IPS-20b (cell line): ENCODE results near the gene EEFSEC.

ENCODE experiments used
- H3K27ac ChIP-seq: one replicate; pipeline ENCODE4 v1.5.1; 2013; ENCODE audit warnings: low read length
- H3K27me3 ChIP-seq: 2 replicates; pipeline ENCODE4 v1.6.1; 2013; ENCODE audit warnings: mild to moderate bottlenecking, low read length, inconsistent platforms; ENCODE audit not compliant: insufficient read depth
- H3K36me3 ChIP-seq: 2 replicates; pipeline ENCODE4 v1.6.1; 2013; ENCODE audit warnings: low read depth, mild to moderate bottlenecking, inconsistent platforms, low read length, moderate library complexity; ENCODE audit not compliant: insufficient read depth
- H3K4me1 ChIP-seq: 2 replicates; pipeline ENCODE4 v1.6.1; 2013; ENCODE audit warnings: mild to moderate bottlenecking, control low read depth, inconsistent platforms, low read length, moderate library complexity; ENCODE audit not compliant: insufficient read depth
- H3K4me3 ChIP-seq: 2 replicates; pipeline ENCODE4 v1.5.1; 2013; ENCODE audit warnings: mild to moderate bottlenecking, low read length, inconsistent platforms
- H3K9ac ChIP-seq: 2 replicates; pipeline ENCODE4 v1.6.1; 2013; ENCODE audit warnings: low read depth, mild to moderate bottlenecking, inconsistent platforms, low read length, moderate library complexity
- H3K9me3 ChIP-seq: 2 replicates; pipeline ENCODE4 v1.6.1; 2013; ENCODE audit warnings: mild to moderate bottlenecking, low read depth, low read length, inconsistent platforms; ENCODE audit not compliant: insufficient read depth

EEFSEC gene

DNA sequence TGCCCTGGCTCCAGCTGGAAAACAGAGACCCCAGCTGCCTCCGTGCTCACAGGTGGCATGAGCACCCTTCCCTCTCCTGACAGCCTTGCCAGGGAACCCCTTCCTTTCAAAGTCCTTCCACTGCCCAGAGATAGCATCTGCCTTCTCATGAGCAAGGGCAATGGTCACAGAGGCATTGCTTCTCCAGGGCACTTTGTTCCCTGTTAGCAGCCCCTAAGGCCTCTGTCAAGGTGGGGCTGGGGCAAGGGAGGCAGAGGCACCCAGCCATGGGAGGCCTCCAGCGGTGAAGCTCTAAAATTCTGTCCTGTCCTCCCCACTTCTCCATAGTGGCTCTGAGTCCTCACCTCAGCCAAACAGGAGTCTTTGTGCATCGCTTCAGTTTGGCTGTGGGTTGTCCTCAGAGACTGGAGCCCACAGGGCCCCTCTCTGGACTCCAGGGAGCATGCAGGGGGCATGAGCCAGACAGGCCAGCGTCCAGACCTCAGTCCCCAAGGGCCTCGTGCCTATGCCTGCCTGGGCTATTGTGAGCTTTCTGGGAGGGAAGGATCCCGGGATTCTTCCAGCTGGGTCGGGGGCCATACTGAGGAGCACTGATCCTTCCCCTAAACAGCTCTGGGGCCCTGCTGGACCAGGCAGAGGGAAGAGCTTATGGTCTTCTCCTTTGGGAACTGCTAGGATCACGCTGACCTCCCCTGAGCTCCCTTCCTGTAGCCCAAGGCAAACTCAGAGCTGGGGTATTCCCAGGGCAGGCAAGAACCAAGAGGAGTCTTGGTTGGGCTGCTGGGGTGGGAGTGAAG lies 206.8 kb downstream of the EEFSEC start:
- H3K27ac ChIP-seq, result no peak overlapping the region
- no peaks in the 10 kb centered on the region for H3K4me1 ChIP-seq
- H3K9ac ChIP-seq, result no peak overlapping the region; the same call in 1 of the 2 replicates
- H3K4me3 ChIP-seq, result no peak overlapping the region
- no peaks in the 10 kb centered on the region for H3K36me3 ChIP-seq
- no peaks in the 10 kb centered on the region for H3K9me3 ChIP-seq
- H3K27me3 ChIP-seq, result no peaks in the 10 kb centered on the region

DNA sequence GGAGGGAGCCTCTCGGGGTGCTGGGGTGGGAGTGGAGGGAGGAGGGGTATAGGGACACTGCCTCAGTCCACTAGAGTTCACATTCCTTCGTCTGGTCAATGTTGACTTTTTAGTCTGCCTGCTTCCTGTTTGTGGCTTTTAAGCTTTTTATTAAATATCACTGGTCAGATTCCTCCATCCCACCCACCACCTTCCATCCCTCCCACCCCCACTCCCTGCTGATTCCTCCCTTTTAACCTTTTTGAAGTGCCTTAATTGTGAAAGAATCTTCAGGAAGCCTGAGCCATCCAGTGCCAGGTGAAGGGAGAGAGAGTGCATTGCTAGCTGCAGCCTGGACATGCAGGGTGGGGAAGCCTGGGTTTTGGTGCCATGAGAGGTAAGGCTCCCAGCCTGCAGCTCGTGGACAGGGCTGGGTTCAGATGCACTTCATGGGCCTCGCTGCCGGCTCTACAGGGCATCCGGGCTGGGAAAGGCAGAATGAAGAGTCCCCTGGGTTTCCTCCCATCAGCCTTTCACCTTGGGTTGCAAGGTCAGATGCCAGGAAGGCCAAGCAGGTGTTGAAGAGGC lies 207.5 kb downstream of the EEFSEC start:
- no peak overlapping the region for H3K9ac ChIP-seq
- H3K4me3 ChIP-seq, result no peak overlapping the region
- no peaks in the 10 kb centered on the region for H3K36me3 ChIP-seq
- no peak overlapping the region for H3K27ac ChIP-seq
- H3K27me3 ChIP-seq, result no peaks in the 10 kb centered on the region
- no peaks in the 10 kb centered on the region for H3K4me1 ChIP-seq
- H3K9me3 ChIP-seq, result no peaks in the 10 kb centered on the region

DNA sequence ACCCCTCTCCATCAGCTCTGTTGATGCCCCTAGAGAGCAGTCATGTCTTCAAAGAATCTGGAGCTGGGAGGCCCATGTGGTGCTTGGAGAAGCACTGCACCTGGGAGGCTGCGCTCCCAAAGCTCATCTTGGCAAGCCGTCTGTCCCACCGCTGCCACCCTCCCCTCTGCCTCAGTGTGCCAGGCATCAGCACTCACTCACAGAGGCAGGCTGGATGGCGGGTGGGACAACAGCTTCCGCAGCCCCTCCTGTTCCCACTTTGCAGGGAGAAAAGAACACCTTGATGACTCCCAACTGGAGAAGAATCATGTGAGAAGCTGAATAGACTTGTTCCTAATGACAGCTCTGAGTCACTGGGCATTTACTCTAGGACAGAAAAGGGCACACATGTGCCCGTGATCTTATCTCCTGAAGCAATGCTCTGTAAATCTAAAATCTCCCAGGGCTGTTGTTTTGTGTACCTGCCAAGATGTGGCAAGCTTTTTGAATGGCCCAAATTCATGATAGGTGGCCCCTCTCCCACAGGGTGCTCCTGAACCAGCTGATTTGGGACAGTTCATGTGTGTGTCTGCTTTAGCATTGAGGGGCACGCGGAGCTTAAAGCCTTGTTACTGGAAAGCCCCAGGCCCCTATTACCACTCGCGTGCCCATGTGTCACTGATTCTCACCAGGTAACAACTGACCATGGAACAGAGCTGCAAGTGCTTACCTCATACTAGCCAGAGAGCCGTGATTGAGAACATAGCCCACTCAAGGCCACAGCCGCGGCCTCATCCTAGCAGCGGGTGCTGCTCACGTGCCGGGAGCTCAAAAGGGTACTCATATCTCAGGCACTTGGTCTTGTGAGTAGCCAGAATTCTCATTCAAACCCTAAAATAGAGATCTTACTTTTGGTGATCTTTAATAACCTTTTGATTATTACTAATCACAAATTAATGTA lies 209.0 kb downstream of the EEFSEC start:
- no peak overlapping the region for H3K9ac ChIP-seq
- no peaks in the 10 kb centered on the region for H3K36me3 ChIP-seq
- H3K4me1 ChIP-seq, result peaks cover 2% of the 10 kb centered on the region; the same call in 1 of the 2 replicates
- no peak overlapping the region for H3K4me3 ChIP-seq
- H3K27me3 ChIP-seq, result no peaks in the 10 kb centered on the region
- no peaks in the 10 kb centered on the region for H3K9me3 ChIP-seq
- H3K27ac ChIP-seq, result no peak overlapping the region

DNA sequence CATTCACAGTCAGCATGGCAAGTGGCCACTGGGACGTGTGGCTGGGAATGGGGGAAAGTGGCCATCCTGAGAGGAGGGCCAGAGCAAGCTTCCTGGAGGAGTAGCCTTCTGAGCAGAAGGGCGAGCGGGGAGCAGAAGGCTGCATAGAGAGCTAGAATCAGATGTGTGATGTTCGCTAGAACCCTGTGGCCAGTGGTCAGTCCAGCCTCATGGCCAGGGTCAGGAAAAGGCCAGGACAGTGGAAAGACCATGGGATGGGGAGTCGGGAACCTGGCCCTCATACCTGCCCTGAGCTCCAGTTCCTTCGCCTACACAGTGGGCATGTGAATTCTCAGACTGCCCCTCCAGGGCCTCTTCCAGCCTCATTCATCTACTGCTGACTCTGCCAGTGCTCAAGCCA lies 211.0 kb downstream of the EEFSEC start:
- H3K4me1 ChIP-seq, result peaks cover 8% of the 10 kb centered on the region
- H3K9me3 ChIP-seq, result no peaks in the 10 kb centered on the region
- H3K27me3 ChIP-seq, result no peaks in the 10 kb centered on the region
- H3K27ac ChIP-seq, result no peak overlapping the region
- no peak overlapping the region for H3K4me3 ChIP-seq
- H3K9ac ChIP-seq, result no peak overlapping the region
- H3K36me3 ChIP-seq, result no peaks in the 10 kb centered on the region

DNA sequence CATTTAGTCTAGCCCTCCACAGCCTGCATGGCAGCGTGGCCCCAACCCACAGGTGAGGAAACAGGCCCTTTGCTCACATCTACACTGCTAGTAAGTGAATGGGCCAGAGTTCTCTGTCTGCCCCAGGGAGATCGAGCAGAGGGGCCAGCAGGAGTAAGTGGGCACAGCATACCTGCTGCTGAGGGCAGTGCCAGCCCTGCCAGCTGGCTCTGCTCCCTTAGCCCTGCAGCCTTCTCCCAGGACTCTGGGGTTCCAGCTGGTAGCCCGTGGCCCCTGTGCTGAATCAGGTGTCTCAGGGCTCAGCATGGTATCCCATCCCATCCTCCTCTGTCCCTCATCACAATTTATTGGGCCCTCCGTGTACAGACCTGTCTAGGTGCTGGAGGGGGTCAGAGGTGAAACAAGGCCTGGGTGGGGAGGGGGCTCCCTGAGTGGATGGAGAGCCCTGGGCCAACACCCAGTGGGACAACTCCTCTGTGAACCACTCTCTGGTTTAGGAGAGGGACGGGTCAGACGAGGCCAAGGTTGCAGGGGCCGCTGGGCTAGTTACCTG lies 211.6 kb downstream of the EEFSEC start:
- no peak overlapping the region for H3K9ac ChIP-seq
- no peaks in the 10 kb centered on the region for H3K9me3 ChIP-seq
- no peak overlapping the region for H3K4me3 ChIP-seq
- no peaks in the 10 kb centered on the region for H3K36me3 ChIP-seq
- no peaks in the 10 kb centered on the region for H3K27me3 ChIP-seq
- peaks cover 8% of the 10 kb centered on the region for H3K4me1 ChIP-seq
- no peak overlapping the region for H3K27ac ChIP-seq

DNA sequence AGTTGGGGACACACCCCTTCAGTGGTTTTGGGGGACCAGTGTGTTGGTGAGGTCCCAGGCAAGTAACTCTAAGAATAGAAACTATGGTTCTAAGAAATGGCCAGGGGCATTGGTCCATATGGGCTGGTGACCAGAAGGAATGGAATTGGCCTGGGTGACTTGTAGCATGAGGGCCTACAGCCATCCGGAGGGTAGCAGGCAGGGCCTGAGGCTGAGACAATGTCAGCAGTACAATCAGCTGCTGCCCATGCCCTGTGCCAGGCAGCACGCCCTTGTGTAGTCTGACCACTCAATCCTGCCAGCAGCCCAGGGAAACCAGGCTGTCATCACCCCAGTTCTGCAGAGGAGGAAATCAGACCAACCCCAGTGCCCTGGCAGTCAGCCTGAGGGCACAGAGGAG lies 212.9 kb downstream of the EEFSEC start:
- H3K27me3 ChIP-seq, result no peaks in the 10 kb centered on the region
- H3K4me1 ChIP-seq, result peaks cover 8% of the 10 kb centered on the region
- no peaks in the 10 kb centered on the region for H3K36me3 ChIP-seq
- H3K9me3 ChIP-seq, result no peaks in the 10 kb centered on the region
- no peak overlapping the region for H3K4me3 ChIP-seq
- H3K9ac ChIP-seq, result no peak overlapping the region
- H3K27ac ChIP-seq, result no peak overlapping the region

DNA sequence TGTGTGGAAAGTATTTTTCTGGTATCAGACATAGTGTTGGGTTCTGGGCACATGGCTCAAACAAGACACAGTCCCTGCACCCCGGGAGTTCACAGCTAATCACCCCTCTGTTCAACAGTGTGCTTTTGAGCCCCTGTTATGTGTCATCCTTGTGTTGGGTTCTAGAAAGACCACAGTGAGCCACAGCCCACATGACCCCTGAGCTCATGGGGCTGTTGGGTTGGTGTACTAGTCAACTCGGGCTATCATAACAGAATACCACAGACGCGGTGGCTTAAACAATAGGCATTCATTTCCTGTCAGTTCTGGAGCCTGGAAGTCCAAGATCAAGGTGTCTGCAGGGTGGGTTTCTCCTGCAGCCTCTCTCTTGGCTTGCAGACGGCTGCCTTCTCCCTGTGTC lies 213.4 kb downstream of the EEFSEC start:
- Histone ChIP-seq H3K9me3 (no peaks in the 10 kb centered on the region), H3K27ac (no peak overlapping the region), H3K9ac (no peak overlapping the region), H3K27me3 (no peaks in the 10 kb centered on the region), H3K4me1 (peaks cover 8% of the 10 kb centered on the region), H3K36me3 (no peaks in the 10 kb centered on the region), H3K4me3 (no peak overlapping the region)

DNA sequence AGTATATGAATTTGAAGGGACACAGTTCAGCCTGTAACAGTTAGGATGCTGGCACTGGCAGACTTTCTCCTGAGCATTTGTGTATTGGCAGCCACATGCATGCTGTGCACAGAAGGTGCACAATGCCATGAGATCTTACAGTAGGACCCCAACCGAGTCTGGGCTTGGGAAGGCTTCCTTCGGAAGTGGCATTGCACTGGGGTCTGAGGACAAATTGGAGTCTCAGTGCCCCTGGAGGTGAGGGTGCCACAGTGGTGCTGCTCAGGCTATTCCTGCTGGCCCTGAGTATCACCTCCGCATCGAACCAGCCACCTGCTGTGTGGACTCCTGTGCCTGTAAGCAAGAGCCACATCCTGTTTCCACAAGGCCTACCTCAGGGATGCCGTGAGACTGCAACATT lies 213.9 kb downstream of the EEFSEC start:
- Histone ChIP-seq H3K9ac (no peak overlapping the region), H3K27ac (no peak overlapping the region), H3K27me3 (no peaks in the 10 kb centered on the region), H3K4me1 (peaks cover 8% of the 10 kb centered on the region), H3K4me3 (no peak overlapping the region), H3K9me3 (no peaks in the 10 kb centered on the region), H3K36me3 (no peaks in the 10 kb centered on the region)

DNA sequence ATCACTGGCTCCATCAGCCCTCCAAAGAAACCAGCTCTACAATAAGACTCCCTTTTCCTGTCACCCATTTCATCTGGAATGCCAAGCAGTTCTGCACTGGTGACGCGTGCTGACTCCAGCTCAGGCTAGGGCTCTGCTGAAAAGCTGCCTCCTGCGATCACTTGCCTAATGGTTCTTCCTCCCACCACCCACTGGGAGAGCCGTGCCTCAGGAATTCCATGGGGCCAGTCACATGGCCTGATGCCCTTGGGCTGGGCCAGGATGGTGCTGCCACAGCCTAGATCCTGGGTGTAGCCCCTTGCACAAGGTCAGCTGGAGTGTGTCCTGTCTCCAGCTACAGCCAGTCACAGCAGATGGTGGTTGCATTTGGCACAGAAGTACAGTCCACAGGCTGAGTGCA lies 214.5 kb downstream of the EEFSEC start:
- H3K4me1 ChIP-seq, result peaks cover 12% of the 10 kb centered on the region
- no peaks in the 10 kb centered on the region for H3K27me3 ChIP-seq
- no peaks in the 10 kb centered on the region for H3K36me3 ChIP-seq
- no peaks in the 10 kb centered on the region for H3K9me3 ChIP-seq
- no peak overlapping the region for H3K27ac ChIP-seq
- no peak overlapping the region for H3K4me3 ChIP-seq
- no peak overlapping the region for H3K9ac ChIP-seq

DNA sequence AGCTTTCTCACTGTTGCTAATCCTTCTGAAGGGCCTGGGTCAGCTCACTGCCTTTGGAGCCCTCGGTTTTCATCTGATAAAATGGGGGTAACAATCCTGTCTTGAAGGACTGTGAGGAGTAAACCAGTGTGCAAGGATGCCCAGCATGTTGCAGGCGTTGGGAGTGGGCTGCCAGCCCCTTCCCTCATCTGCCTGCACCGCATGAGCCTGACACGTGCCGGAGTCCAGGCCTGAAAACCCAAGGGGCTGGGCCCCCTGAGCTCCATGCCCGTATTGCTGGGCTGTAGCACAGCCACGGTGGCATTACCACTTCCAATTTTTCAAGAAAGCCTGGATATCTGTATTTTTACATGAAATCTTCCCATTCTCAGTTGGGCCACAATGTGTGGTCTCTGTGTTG lies 215.3 kb downstream of the EEFSEC start:
- Histone ChIP-seq H3K27ac (no peak overlapping the region), H3K27me3 (no peaks in the 10 kb centered on the region), H3K4me1 (peaks cover 12% of the 10 kb centered on the region), H3K36me3 (no peaks in the 10 kb centered on the region), H3K9ac (no peak overlapping the region), H3K9me3 (no peaks in the 10 kb centered on the region), H3K4me3 (no peak overlapping the region)

DNA sequence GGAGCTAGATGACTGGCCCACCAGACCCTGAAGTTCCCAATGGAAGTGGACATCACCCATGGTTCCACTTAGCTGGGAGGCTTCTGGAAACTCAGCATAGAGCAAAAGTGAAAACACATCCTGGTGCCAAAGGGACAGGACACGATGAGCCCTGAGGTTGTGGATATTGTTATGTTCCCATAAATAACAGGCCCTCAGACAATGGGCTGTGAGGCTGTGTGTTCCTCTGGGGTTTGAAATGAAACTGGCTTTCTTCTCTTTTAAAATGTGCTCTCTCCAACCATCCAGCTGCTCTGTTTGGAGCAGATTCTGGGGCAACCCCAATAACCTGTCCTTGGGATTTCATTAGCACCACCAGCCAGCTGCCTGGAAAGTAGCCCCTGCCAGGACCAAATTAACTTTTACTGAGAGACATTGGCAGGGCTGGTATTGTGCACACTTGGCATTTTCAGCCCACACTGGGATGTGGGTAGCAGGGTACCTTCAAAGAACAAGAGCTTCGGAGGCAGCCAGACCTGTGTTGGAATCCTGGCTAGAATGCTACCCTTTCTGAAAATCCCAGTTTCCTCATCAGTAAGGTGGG lies 215.9 kb downstream of the EEFSEC start:
- Histone ChIP-seq H3K27ac (no peak overlapping the region), H3K9ac (no peak overlapping the region), H3K27me3 (no peaks in the 10 kb centered on the region), H3K4me1 (peaks cover 12% of the 10 kb centered on the region), H3K4me3 (no peak overlapping the region), H3K9me3 (no peaks in the 10 kb centered on the region), H3K36me3 (no peaks in the 10 kb centered on the region)
